ENCODE measurements around the gene EIF2S3.

DNA sequence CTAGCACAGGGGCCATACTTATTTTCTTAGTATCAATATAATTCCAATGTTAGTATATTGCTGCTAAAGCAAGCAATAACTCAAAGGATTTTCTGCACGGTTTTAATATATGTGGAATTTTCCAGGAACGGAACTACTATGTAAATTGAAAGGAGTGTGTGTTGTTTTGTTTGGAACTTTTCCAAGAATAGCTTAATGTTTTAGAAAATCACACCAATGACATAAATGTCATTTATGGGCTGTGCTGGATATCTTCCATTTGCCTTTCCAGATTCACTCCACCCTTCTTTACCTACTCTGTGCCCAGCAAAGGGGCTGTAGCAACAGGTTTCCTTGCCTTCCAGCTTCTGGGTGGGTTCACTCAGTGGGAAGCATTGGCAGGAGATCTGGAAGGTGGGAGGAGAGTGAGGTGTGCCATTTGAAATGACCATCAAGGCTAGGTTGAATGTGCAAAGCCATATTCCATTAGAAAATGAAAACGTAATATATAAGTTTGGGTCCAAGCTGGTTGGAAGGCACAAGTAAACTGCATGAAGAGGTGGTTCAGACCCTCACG lies 69.6 kb downstream of the EIF2S3 start:
- TF ChIP-seq, protein P1, sequence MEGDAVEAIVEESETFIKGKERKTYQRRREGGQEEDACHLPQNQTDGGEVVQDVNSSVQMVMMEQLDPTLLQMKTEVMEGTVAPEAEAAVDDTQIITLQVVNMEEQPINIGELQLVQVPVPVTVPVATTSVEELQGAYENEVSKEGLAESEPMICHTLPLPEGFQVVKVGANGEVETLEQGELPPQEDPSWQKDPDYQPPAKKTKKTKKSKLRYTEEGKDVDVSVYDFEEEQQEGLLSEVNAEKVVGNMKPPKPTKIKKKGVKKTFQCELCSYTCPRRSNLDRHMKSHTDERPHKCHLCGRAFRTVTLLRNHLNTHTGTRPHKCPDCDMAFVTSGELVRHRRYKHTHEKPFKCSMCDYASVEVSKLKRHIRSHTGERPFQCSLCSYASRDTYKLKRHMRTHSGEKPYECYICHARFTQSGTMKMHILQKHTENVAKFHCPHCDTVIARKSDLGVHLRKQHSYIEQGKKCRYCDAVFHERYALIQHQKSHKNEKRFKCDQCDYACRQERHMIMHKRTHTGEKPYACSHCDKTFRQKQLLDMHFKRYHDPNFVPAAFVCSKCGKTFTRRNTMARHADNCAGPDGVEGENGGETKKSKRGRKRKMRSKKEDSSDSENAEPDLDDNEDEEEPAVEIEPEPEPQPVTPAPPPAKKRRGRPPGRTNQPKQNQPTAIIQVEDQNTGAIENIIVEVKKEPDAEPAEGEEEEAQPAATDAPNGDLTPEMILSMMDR (conservative IDR thresholded peaks at IDR 0.05; ENCODE audit: low read depth, low read length): no peak
- TF ChIP-seq EZH2 (IDR thresholded peaks at IDR 0.05; ENCODE audit: borderline replicate concordance, low read depth, low read length, poor library complexity, severe bottlenecking): no peak

Measured in A673 (cell line).